Neural progenitor cell (in vitro differentiated cells): ENCODE results near the gene GOLIM4. TPM values are rescaled to one million over a fixed set of nuclear protein-coding genes. Genes with fewer than 3 reads are reported as not detected.

Experiments used
- DNase-seq: peaks from one replicate; pipeline ENCODE4 v3.0.0-alpha.2; 2016; ENCODE audit warnings: low spot score
- H2AFZ ChIP-seq: fragments of 200-600 bp; sonication (generic); replicated peaks from 2 replicates; pipeline ENCODE4 v1.6.1; 2016; ENCODE audit warnings: antibody characterized with exemption
- H3F3A ChIP-seq: fragments of 200-600 bp; sonication (generic); 2 replicates; pipeline ENCODE4 v1.6.1; 2016; ENCODE audit warnings: antibody characterized with exemption, low read depth
- H3K27ac ChIP-seq: fragments of 200-600 bp; sonication (generic); 2 replicates; pipeline ENCODE4 v1.5.1; 2016; ENCODE audit warnings: mild to moderate bottlenecking
- H3K27me3 ChIP-seq: fragments of 200-600 bp; sonication (generic); 2 replicates; pipeline ENCODE4 v1.6.1; 2016; ENCODE audit warnings: mild to moderate bottlenecking, moderate library complexity
- H3K36me3 ChIP-seq: fragments of 200-600 bp; sonication (generic); 2 replicates; pipeline ENCODE4 v1.5.1; 2016
- H3K4me1 ChIP-seq: fragments of 200-600 bp; sonication (generic); 2 replicates; pipeline ENCODE4 v1.6.1; 2016; ENCODE audit warnings: mixed run types
- H3K4me2 ChIP-seq: fragments of 200-600 bp; sonication (generic); 2 replicates; pipeline ENCODE4 v1.6.1; 2016
- H3K4me3 ChIP-seq: fragments of 200-600 bp; sonication (generic); 2 replicates; pipeline ENCODE4 v1.5.1; 2016
- H3K79me2 ChIP-seq: fragments of 200-600 bp; sonication (generic); 2 replicates; pipeline ENCODE4 v1.6.1; 2016; ENCODE audit warnings: low read depth
- H3K9ac ChIP-seq: fragments of 200-600 bp; sonication (generic); 2 replicates; pipeline ENCODE4 v1.6.1; 2016
- H3K9me3 ChIP-seq: fragments of 200-600 bp; sonication (generic); 2 replicates; pipeline ENCODE4 v1.5.1; 2016; ENCODE audit warnings: low read depth
- H4K20me1 ChIP-seq: fragments of 200-600 bp; sonication (generic); 2 replicates; pipeline ENCODE4 v1.6.1; 2016; ENCODE audit warnings: low read depth
- H3K27ac Mint-ChIP-seq: 3 replicates; pipeline ENCODE4 v1.8.0; 2021; ENCODE audit warnings: mixed read lengths
- H3K27me3 Mint-ChIP-seq: 2 replicates; pipeline ENCODE4 v1.8.0; 2022; ENCODE audit warnings: low read depth, mild to moderate bottlenecking, inconsistent platforms, moderate library complexity, mixed read lengths; ENCODE audit not compliant: insufficient read depth
- H3K36me3 Mint-ChIP-seq: 3 replicates; pipeline ENCODE4 v1.8.0; 2021; ENCODE audit warnings: mixed read lengths
- H3K4me1 Mint-ChIP-seq: 3 replicates; pipeline ENCODE4 v1.8.0; 2021; ENCODE audit warnings: mixed read lengths
- H3K4me3 Mint-ChIP-seq: 3 replicates; pipeline ENCODE4 v1.8.0; 2021; ENCODE audit warnings: mild to moderate bottlenecking, moderate library complexity, mixed read lengths
- H3K9me3 Mint-ChIP-seq: 3 replicates; pipeline ENCODE4 v1.8.0; 2020; ENCODE audit warnings: mixed read lengths
- CTCF ChIP-seq: fragments of 200-600 bp; sonication (generic); IDR thresholded peaks from 2 replicates; pipeline ENCODE4 v1.5.1; 2017; ENCODE audit warnings: antibody characterized with exemption, mild to moderate bottlenecking
- EZH2 ChIP-seq: fragments of 200-600 bp; sonication (generic); IDR thresholded peaks from 2 replicates; pipeline ENCODE4 v1.6.1; 2017; ENCODE audit warnings: antibody characterized with exemption, mild to moderate bottlenecking, moderate library complexity
- EZH2phosphoT487 ChIP-seq: fragments of 200-600 bp; sonication (generic); IDR thresholded peaks from 2 replicates; pipeline ENCODE4 v1.6.1; 2017; ENCODE audit warnings: antibody characterized with exemption
- total RNA-seq: library from RNA; depleted of rRNA; stranded (reverse); fragments of >200 nt; gene quantifications from 2 replicates; pipeline ENCODE4 v1.2.3, GENCODE V29; 2015; ENCODE audit warnings: low replicate concordance

GOLIM4 gene
- total RNA-seq, 1 donor from 2014 or later: 22.9 TPM

- Histone ChIP-seq H3K4me3 (no peak overlapping the region), H3F3A (no peaks in the 10 kb centered on the region), H3K36me3 (no peaks in the 10 kb centered on the region), H2AFZ (no peak overlapping the region), H4K20me1 (no peaks in the 10 kb centered on the region), H3K4me1 (no peaks in the 10 kb centered on the region), H3K4me2 (no peak overlapping the region), H3K27ac (no peak overlapping the region), H3K79me2 (no peaks in the 10 kb centered on the region), H3K27me3 (no peaks in the 10 kb centered on the region), H3K9me3 (no peaks in the 10 kb centered on the region), H3K9ac (no peak overlapping the region)
- H3K9me3 Mint-ChIP-seq: no peaks in the 10 kb centered on the region
- TF ChIP-seq CTCF: no peak
- no peaks in the 10 kb centered on the region for H3K4me1 Mint-ChIP-seq
- no peaks in the 10 kb centered on the region for H3K36me3 Mint-ChIP-seq
- no peak overlapping the region for H3K27ac Mint-ChIP-seq
- DNase-seq: no peak
- H3K4me3 Mint-ChIP-seq: no peak overlapping the region
- peaks cover 3% of the 10 kb centered on the region for H3K27me3 Mint-ChIP-seq
Measured at GRCh38 chr3:168002786-168003368, 92.8 kb downstream of the GOLIM4 start.

- no peak for TF ChIP-seq CTCF
- Mint-ChIP-seq H3K27ac (no peak overlapping the region), H3K4me3 (no peak overlapping the region), H3K36me3 (no peaks in the 10 kb centered on the region), H3K4me1 (no peaks in the 10 kb centered on the region), H3K9me3 (no peaks in the 10 kb centered on the region), H3K27me3 (peaks cover 3% of the 10 kb centered on the region)
- Histone ChIP-seq H3K27ac (no peak overlapping the region), H3K36me3 (no peaks in the 10 kb centered on the region), H3F3A (no peaks in the 10 kb centered on the region), H3K4me2 (no peak overlapping the region), H3K4me3 (no peak overlapping the region), H3K27me3 (no peaks in the 10 kb centered on the region), H3K9me3 (no peaks in the 10 kb centered on the region), H4K20me1 (no peaks in the 10 kb centered on the region), H3K9ac (no peak overlapping the region), H3K79me2 (no peaks in the 10 kb centered on the region), H3K4me1 (no peaks in the 10 kb centered on the region), H2AFZ (no peak overlapping the region)
- DNase-seq: no peak
Measured at GRCh38 chr3:168001244-168001643, 94.5 kb downstream of the GOLIM4 start.

GRCh38 chr3:167998253-167998652 lies 97.5 kb downstream of the GOLIM4 start:
- peaks cover 5% of the 10 kb centered on the region for H3K27me3 Mint-ChIP-seq

More at GRCh38 chr3:167998253-167998652, 97.5 kb downstream of the GOLIM4 start:
- Histone ChIP-seq H3K4me1 (peaks cover 5% of the 10 kb centered on the region), H3K36me3 (no peaks in the 10 kb centered on the region), H3K4me2 (no peak overlapping the region), H3K79me2 (no peaks in the 10 kb centered on the region), H3K4me3 (no peak overlapping the region), H3K9me3 (no peaks in the 10 kb centered on the region), H3K27ac (no peak overlapping the region), H3K27me3 (no peaks in the 10 kb centered on the region), H3K9ac (no peak overlapping the region), H2AFZ (no peak overlapping the region), H3F3A (no peaks in the 10 kb centered on the region), H4K20me1 (no peaks in the 10 kb centered on the region)
- no peaks in the 10 kb centered on the region for H3K9me3 Mint-ChIP-seq
- H3K27ac Mint-ChIP-seq: no peak overlapping the region
- no peak for DNase-seq
- no peaks in the 10 kb centered on the region for H3K36me3 Mint-ChIP-seq
- TF ChIP-seq CTCF (no peak), EZH2 (no peak), EZH2phosphoT487 (no peak)
- H3K4me3 Mint-ChIP-seq: no peak overlapping the region
- peaks cover 4% of the 10 kb centered on the region for H3K4me1 Mint-ChIP-seq
